Left forelimb (tissue), 1 donor: ENCODE results near the gene HCN2.
"Not testable (repeated sequence)": the region's sequence is repeated elsewhere in the genome, so short reads cannot be mapped to it uniquely, and the experiment has no call there.

ENCODE experiments used
- DNase-seq: peaks from one replicate; pipeline ENCODE4 v3.0.0-alpha.2; 2018; ENCODE audit warnings: low spot score

The HCN2 gene

GRCh38 chr19:605061-605971, 15.6 kb downstream of the HCN2 start:
- not testable (repeated sequence) for DNase-seq

GRCh38 chr19:607301-608154, 17.8 kb downstream of the HCN2 start:
- no peak for DNase-seq

DNA sequence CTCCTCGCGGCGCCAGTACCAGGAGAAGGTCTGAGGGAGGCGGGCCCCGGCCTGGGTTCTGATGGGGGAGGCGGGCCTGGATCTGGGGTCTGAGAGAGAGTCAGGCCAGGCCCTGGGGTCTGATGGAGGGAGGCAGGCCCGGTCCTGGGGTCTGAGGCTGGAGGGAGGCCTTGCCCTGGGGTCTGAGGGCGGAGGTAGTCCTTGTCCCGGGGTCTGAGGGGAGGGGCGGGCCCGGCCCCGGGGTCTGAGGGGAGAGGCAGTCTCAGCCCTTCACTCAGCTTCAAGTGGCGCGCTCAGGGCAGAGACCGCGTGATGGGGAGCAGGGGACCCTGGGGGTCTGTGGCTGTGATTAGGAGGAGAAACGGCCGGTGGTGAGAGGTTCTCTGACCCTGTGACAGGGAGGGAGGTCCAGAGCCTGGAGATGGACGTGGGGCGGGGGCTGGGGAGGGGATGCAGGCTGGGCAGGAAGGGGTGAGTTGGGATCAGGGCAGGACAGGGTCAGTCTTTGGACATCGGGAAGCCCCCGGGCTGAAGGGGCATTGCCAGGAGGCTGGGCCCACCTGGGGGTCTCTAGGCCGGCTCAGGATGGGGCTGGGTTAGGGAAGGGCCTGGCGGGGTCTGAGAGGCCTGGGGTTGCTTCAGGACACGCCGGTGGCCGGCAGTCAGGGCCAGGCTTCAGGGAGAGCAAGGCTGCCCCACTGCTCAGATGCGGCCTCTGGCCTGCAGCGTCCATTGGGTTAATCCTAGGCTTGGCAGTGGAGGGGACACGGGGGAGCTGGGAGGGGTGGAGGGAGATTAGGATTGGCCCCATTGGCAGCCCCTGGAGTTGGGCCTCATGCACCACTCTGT, 18.7 kb downstream of the HCN2 start:
- DNase-seq: no peak

GRCh38 chr19:609004-609346, 19.3 kb downstream of the HCN2 start:
- DNase-seq: no peak

DNA sequence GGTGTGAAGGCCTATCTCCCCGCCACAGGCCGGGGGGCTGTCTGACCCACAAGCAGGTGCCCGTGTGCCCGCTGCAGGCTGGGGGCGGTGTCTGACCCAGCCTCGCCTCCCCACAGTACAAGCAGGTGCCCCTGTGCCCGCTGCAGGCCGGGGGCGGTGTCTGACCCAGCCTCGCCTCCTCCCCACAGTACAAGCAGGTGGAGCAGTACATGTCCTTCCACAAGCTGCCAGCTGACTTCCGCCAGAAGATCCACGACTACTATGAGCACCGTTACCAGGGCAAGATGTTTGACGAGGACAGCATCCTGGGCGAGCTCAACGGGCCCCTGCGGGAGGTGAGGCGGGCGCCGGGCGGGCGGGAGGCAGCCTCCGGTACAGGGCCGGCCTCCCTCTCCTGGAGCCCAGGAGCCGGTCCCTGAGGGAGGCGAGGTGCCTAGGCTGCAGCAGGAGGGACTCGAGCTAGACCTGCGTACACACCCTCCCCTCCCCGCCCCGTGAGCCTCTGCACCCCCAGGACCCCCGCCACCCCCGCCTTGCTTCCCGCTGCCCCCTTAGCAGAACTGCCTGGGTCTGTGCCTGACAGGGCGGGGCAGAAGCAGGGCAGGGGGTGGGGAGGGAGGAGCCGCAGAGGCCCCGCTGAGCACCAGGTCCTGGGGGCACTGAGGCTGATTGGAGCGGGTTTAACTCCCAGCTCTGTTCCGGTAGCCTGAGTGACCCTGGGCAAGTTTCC, 20.6 kb downstream of the HCN2 start:
- DNase-seq: no peak

DNA sequence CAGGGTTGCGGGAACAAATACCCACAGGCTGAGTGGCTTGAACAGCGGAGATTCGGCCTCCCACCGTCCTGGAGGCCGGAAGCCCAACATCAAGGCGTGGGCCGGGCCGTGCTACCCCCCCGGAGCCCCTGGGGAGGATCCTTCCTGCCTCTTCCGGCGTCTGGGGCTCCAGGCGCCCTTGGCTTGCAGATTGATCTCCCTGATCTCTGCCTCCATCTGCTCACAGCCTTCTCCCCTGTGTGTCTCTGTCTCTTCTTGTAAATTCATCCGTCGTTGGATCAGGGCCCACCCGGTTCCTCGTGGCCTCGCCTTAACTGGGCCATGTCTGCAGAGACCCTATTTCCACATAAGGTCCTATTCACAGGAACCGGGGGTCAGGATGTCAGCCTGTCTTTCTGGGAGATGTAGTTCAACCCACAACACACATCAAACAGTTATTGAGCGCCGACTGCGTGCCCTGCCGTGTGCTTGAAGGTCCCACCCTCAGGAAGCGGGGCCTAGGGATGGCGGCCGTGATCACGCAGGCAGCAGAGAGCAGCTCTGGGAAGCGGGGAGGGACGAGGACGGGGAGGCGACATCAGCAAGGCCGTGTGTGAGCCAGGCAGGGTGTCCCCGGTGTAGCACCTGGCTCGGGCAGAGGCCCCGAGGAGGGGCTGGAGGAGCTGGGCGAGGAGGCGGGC, 21.3 kb downstream of the HCN2 start:
- no peak for DNase-seq

DNA sequence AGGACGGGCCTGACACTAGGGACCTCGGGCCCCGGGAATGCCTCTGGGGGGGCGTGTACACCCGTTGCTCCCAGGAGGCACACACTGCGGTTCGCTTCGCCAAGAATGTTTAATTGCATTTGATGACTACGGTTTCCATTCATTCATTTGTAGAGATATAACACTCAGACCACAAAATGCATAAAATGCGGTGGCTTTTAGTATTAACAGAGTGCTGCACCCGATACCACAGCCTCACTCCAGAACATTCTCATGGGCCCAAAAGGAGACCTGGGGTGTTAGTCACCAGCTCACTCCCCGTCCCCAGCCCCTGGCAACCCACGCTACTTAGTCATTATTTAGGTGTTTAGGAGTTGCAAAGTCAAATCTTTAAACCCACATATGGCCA, 21.8 kb downstream of the HCN2 start:
- no peak for DNase-seq

- no peak for DNase-seq
Observed at GRCh38 chr19:612941-613340, 23.3 kb downstream of the HCN2 start.

GRCh38 chr19:613732-614567, 24.3 kb downstream of the HCN2 start:
- no peak for DNase-seq

DNA sequence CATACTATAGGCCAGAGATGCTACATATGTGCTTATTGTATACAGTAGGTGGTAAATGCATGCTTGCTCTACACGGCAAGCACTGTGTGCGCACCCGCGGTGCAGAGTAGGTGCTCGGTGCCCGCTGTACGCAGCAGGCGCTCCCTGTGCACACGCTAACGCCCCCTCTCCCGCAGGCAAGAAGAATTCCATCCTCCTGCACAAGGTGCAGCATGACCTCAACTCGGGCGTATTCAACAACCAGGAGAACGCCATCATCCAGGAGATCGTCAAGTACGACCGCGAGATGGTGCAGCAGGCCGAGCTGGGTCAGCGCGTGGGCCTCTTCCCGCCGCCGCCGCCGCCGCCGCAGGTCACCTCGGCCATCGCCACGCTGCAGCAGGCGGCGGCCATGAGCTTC, 25.9 kb downstream of the HCN2 start:
- DNase-seq: no peak

GRCh38 chr19:616062-616700, 26.5 kb downstream of the HCN2 start:
- no peak for DNase-seq

DNA sequence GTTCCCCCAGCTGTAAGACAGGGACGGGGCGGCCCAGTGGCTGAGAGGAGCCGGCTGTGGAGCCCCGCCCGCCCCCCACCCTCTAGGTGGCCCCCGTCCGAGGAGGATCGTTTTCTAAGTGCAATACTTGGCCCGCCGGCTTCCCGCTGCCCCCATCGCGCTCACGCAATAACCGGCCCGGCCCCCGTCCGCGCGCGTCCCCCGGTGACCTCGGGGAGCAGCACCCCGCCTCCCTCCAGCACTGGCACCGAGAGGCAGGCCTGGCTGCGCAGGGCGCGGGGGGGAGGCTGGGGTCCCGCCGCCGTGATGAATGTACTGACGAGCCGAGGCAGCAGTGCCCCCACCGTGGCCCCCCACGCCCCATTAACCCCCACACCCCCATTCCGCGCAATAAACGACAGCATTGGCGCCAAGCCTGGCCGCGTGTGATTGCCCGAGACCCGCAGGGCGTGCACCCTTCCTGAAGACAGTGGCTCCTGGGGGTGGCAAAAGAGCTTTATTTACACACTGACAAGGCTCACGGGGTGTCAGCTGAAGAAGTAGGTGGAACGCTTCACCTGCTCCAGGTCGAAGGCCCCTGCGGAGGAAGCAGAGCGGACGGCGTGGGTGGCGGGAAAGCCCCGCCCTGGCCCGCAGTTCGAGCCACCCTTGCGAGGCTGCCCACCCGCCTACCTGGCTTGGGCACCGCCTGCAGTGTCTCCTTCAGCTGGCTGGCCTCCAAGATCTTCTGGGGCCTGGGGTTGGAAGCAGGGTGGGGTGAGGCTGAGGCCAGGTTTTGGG, 27.3 kb downstream of the HCN2 start:
- no peak for DNase-seq

- no peak for DNase-seq
Observed at GRCh38 chr19:617551-618246, 28.0 kb downstream of the HCN2 start.

DNA sequence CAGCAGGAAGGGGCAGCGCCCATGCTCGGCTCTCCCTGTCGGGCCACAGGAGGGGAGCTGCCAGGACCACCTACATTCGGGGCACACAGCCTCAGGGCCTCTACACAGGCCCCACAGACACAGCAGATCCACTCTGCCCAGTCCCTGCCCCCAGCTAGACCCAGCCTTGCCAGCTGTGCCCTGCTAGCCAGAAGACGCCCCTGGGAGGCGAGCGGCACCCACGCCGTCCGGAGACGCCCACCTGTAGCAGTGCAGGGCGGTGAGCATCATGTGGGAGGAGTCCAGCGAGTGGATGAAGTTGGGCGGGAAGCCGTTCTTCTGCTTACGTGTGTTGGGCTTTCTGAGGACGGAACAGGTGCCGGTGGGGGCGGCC, 28.6 kb downstream of the HCN2 start:
- DNase-seq: no peak

DNA sequence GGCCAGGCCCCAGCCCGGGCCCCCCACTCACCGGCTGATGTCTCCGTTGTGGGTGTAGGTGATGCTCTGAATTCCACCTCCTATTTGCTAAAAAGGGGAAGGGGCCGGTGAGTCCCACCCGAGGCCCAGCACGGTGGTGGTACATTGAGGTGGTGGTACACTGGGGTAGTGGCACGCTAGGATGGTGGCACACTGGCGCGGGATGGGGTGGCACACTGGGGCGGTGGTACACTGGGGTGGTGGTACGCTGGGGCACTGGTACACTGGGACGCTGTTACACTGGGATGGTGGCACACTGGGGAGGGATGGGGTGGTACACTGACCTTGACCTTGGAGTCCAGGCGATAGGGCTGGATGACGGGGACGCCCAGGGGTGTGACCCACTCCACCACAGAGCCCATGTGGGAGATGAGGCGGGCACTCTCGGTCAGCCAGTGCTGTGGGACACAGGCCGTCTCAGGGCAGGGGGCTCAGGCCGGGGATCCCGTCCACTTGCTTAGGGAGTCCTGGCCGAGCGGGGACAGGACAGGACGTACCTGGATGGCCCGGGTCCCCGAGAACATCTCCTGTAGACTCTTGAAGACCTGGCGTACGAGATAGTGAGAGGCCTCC, 29.1 kb downstream of the HCN2 start:
- no peak for DNase-seq

DNA sequence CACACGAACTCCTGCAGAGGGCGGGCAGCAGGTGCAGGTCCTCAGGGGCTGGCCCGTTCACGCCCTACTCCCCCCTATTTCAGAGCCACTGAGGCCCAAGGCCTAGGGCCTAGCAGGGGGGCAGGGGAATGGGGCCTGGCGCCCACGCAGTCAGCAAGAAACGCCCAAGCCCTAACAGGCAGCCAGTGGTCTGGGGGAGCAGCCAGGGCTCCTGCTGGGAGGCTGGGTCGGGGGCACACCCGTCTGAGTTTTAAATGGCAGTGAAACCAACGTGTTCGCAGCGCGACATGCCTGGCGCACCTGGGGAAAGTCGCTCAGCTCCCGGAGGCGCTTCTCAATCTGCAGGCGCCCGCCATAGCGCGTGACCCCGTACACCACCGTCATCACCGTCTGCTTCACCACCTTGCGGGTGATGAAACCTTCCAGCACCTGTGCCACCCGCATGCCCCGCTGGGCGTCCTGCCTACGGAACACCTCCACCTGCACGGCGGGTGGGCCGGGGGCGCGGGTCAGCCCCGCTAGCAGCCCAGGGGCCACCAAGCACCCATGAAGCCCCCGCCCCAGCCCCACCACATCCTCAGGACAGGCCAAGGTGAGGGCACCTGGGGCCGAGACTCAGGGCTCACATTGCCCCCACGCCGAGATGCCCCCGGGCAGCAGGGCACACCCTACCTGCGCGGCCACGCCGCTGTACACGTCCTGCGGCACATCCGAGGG, 29.8 kb downstream of the HCN2 start:
- no peak for DNase-seq
